Measurements from ENCODE around the gene ANKRD17.

GRCh38 chr4:73064536-73064935 is 194.1 kb downstream of the ANKRD17 start:
- TF ChIP-seq CTCF (IDR thresholded peaks at IDR 0.05) (no peak), POLR2A (IDR thresholded peaks at IDR 0.05) (no peak)
